ENCODE measurements around the gene PWWP2B. TPM values are rescaled to one million over a fixed set of nuclear protein-coding genes. Genes with fewer than 3 reads are reported as not detected.

Gene PWWP2B
- total and polyA plus RNA-seq, 10 of the 15 experiments (the other 5 are each of a cell fraction or from before 2014, with no cell fraction given): 0.04 to 0.87 (median 0.35) TPM; not detected in 4

DNA sequence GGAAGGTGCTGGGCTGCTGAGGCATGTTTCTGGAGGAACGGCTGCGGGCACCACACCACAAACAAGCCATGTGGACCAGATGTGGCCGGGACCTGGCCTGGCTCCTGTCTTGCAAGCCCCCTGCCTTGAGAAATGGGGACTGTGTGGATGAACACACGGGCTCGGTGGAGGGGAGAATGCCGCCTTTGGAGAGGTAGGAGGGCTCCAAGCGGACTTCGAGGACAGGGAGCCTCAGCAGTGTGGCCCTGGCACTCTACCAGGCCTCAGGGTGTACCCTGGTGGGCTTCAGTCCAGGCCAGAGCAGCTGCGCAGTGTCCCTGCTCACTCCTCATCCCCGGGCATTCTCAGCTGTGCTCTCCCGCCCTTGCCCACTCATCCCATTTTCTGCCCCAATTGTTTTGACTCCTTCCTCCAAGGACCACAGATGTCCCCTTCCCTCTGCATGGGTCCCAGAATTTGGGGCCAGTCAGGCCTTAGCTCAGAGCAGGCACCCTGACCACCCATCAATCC lies 31.5 kb downstream of the PWWP2B start:
- no peaks in the 10 kb centered on the region for H3K4me1 ChIP-seq (ENCODE audit: control insufficient read depth, insufficient read depth, low read length)
- no peak overlapping the region for H3K4me3 ChIP-seq
- no peak for DNase-seq (ENCODE audit: low read depth, low spot score)
- no peaks in the 10 kb centered on the region for H4K20me1 ChIP-seq (ENCODE audit: control insufficient read depth, insufficient read depth)
- RAD21 ChIA-PET (ENCODE audit: unreplicated experiment): no interaction called here
- H3K27me3 ChIP-seq (replicated peaks in 1 of 2; ENCODE audit: control insufficient read depth in 2 of 2, insufficient read depth in 2 of 2, low read length in 1 of 2): no peaks in the 10 kb centered on the region; a peak in 1 of 4 replicates
- H3K9me3 ChIP-seq (replicated peaks; ENCODE audit: control insufficient read depth, insufficient read depth, low read length): no peaks in the 10 kb centered on the region
- H3K27ac ChIP-seq (ENCODE audit: control insufficient read depth, insufficient read depth): no peak overlapping the region
- H3K36me3 ChIP-seq (ENCODE audit: control insufficient read depth in 2 of 2, insufficient read depth in 2 of 2, low read length in 1 of 2): no peaks in the 10 kb centered on the region
- WGBS (ENCODE audit: insufficient coverage, insufficient replicate concordance, low lambda C conversion rate, missing lambda C conversion rate): 50% methylated on average over 11 of the region's 11 CpGs
- SMC1A ChIA-PET (ENCODE audit: uncharacterized antibody, unreplicated experiment): no interaction called here
- FAIRE-seq: no peak
- in situ Hi-C loops (cut with MboI) (no loop called here), intact Hi-C loops (cut with micrococcal nuclease; ENCODE audit: unreplicated experiment) (no loop called here)
- TF ChIP-seq HDAC6 (IDR thresholded peaks at IDR 0.05; ENCODE audit: unreplicated experiment): no peak
- TF ChIP-seq, protein P1, sequence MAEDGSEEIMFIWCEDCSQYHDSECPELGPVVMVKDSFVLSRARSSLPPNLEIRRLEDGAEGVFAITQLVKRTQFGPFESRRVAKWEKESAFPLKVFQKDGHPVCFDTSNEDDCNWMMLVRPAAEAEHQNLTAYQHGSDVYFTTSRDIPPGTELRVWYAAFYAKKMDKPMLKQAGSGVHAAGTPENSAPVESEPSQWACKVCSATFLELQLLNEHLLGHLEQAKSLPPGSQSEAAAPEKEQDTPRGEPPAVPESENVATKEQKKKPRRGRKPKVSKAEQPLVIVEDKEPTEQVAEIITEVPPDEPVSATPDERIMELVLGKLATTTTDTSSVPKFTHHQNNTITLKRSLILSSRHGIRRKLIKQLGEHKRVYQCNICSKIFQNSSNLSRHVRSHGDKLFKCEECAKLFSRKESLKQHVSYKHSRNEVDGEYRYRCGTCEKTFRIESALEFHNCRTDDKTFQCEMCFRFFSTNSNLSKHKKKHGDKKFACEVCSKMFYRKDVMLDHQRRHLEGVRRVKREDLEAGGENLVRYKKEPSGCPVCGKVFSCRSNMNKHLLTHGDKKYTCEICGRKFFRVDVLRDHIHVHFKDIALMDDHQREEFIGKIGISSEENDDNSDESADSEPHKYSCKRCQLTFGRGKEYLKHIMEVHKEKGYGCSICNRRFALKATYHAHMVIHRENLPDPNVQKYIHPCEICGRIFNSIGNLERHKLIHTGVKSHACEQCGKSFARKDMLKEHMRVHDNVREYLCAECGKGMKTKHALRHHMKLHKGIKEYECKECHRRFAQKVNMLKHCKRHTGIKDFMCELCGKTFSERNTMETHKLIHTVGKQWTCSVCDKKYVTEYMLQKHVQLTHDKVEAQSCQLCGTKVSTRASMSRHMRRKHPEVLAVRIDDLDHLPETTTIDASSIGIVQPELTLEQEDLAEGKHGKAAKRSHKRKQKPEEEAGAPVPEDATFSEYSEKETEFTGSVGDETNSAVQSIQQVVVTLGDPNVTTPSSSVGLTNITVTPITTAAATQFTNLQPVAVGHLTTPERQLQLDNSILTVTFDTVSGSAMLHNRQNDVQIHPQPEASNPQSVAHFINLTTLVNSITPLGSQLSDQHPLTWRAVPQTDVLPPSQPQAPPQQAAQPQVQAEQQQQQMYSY (CRISPR knock-in tag; IDR thresholded peaks at IDR 0.05): no peak
- no peak overlapping the region for H2AFZ ChIP-seq (ENCODE audit: control insufficient read depth, low read depth, low read length)
- POLR2A ChIA-PET: no interaction called here
- no peak overlapping the region for H3K4me2 ChIP-seq (ENCODE audit: control insufficient read depth, insufficient read depth)
- CTCF ChIA-PET: no interaction called here
- H3K9ac ChIP-seq (ENCODE audit: control insufficient read depth, insufficient read depth, low read length): no peak overlapping the region
- no peaks in the 10 kb centered on the region for H3K79me2 ChIP-seq (ENCODE audit: control insufficient read depth, insufficient read depth, low read length)
- no TSS peak for BruUV-seq (replicated peaks)
- no peak for ATAC-seq
